Measurements from ENCODE around the gene ZBTB4.

DNA sequence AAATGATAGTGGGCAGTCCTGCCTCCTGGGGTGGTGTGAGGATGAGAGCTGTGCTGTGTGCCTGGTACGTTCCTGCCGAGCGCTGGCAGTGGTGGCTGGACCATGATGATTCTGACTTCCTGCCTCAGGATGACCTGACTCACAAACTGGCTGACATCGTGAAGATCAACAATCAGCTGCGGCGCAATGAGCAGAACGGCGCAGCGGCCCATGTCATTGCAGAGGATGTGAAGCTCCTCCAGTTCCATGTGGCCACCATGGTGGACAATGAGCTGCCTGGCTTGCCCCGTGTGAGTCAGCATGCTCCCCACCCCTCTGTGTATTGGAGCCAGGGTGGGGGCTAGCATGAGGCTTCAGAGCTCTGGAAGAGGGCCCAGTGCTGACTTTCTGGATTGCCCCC lies 17.8 kb upstream of the ZBTB4 start:
- TF ChIP-seq EZH2 (IDR thresholded peaks at IDR 0.05; ENCODE audit: low read length, unreplicated experiment) = no peak
- no peak for TF ChIP-seq CTCF (conservative IDR thresholded peaks at IDR 0.05; ENCODE audit: low read depth, low read length)
- TF ChIP-seq EZH2phosphoT487 (IDR thresholded peaks at IDR 0.05; ENCODE audit: borderline replicate concordance, low read length) = no peak

Data from PC-3 (cell line).